HL-60 (cell line): ENCODE results near the gene NOTCH4.

ENCODE experiments used
- CTCF ChIP-seq: IDR thresholded peaks from one replicate; pipeline ENCODE4 v1.5.1; 2011; ENCODE audit warnings: low read length, control low read depth, inconsistent platforms; ENCODE audit not compliant: insufficient read depth
- POLR2AphosphoS5 ChIP-seq: IDR thresholded peaks from 2 replicates; pipeline ENCODE4 v1.6.1; 2012; ENCODE audit warnings: low read depth
- REST ChIP-seq: IDR thresholded peaks from 2 replicates; pipeline ENCODE4 v1.6.1; 2012; ENCODE audit warnings: low read depth; ENCODE audit not compliant: insufficient replicate concordance

GRCh38 chr6:32244270-32244669, 20.4 kb upstream of the NOTCH4 start:
- no peak for TF ChIP-seq CTCF
- TF ChIP-seq POLR2AphosphoS5 = no peak
- TF ChIP-seq REST = no peak
